Central memory CD4-positive, alpha-beta T cell (primary cell): ENCODE data around the gene ELFN2.
A peak's percentile ranks its signal among the peaks of the same experiment; 100 is the strongest.
"Not testable (repeated sequence)": the region's sequence is repeated elsewhere in the genome, so short reads cannot be mapped to it uniquely, and the experiment has no call there.

Experiments used
- DNase-seq: peaks from one replicate; pipeline ENCODE4 v3.0.0; 2022

Gene ELFN2

DNA sequence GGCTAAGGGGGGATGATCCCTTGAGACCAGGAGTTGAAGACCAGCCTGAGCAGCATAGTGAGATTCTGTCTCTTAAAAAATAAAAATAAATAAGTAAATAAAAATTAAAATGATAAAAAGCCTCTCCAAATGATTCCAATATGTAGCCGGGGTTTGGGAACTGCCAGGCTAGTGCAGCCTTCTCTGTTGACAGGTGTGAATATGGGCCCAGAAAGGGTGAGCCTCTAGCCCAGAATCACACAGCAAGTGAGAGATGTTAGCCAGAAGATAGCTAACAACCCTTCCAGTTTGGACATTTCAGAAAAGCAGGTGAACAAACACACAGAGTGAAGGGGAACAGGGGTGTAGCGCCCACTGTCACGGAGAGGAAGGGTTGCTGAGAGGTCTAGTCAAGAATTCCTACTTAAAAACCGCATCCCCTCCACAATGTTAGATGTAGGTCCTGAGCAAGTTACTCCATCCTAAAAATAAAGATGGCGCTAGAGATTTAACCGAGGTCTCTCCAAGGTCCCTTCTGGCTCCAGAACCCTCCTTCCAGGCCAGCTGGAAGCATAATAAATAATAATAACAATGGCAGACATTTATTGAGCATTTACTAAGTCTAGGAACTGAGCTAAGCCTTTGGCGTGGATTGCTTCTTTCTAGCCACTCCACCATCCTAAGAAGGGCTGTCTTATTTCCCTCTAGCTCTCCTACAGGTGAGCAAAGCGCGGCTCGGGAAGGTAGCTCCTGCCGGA is 93.4 kb downstream of the ELFN2 start:
- no peak for DNase-seq

DNA sequence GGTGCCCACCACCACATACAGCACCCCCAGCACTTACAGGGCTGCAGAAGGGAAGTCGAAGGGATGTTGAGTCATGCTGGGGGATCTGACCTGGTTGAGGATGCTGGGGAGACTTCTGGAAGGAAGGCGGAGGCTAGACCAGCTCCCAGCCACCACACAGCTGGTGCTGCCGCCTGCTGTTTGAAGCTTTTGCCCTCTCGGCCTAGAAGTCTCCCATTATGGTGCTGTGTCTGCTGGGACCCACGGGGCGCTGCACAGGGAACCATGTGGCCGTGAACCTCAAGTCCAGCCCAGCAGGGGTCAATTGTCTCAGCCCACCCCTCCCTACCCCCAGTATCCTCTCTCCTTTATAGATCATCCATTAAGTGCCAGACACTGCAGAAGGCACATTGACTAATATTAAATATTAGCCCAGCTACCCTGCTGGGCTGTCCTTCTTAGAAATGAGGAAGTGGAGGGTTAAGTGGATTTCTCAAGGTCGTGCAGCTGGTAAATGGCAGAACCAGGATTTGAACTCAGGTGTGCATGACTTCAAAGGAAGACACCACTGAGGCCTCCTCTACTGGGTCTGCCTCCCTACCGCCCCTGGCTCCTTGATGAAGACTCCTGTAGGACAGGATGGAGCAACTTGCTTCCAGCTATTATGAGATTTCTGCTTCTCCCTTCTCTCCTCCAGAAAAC is 95.3 kb downstream of the ELFN2 start:
- DNase-seq = no peak

DNA sequence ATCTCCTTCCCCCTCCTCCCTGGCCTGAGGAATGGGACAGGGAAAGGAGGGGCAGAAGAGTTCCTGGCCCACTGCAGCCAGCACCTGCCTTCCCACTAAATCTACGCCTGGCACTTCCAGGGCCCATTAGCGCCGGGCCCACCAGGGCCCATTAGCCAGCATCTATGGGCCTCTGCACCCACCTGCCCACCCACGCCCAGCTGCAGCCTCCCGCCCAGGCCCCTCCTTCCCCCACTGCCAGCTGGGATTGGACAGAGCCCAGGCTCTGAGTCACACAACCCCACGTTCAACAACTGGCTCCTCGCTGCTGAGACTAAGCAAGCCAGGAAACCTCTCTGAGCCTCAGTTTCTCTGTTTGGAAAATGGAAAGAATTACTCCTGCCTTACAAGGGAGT is 96.2 kb downstream of the ELFN2 start:
- no peak for DNase-seq

DNA sequence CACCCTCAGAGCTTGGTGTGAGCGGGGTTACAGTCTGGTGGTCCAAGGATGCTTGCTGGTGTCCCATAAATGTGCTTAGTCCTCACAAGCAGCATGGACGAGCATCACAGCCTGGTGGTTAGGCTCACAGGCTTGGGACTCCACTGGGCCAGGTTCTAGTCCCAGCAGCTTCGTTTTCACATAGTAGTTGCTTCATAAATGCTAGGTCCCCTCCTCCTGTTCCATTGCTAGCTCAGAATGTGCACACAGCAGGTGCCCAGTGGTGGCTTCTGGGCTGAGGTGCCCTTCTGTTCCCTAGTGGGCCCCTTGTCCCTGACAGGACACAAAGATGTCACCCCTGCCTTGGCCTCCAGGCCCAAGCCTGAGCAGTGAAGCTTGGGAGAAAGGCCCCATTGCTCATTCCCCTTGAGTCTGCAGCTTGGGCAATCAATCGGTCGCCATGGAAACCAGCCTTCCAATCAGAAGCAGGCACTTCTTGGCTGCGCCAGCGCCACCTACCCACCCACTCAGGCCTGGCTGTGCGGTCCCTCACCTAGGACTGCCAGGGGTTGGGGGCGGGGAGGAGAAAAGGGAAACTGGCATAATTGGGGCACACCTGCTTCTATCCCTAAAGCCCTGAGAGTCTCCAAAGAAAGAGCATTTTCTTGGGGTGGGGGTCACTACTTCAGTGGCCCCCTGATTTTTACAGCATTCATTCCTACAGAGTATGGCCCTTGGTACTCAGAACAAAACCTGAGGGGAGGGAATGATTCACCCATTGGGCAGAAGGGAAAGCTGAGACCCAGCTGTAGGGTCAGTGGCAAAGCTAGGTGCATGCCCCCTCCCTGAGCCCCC is 96.9 kb downstream of the ELFN2 start:
- DNase-seq = peak; percentile 14

DNA sequence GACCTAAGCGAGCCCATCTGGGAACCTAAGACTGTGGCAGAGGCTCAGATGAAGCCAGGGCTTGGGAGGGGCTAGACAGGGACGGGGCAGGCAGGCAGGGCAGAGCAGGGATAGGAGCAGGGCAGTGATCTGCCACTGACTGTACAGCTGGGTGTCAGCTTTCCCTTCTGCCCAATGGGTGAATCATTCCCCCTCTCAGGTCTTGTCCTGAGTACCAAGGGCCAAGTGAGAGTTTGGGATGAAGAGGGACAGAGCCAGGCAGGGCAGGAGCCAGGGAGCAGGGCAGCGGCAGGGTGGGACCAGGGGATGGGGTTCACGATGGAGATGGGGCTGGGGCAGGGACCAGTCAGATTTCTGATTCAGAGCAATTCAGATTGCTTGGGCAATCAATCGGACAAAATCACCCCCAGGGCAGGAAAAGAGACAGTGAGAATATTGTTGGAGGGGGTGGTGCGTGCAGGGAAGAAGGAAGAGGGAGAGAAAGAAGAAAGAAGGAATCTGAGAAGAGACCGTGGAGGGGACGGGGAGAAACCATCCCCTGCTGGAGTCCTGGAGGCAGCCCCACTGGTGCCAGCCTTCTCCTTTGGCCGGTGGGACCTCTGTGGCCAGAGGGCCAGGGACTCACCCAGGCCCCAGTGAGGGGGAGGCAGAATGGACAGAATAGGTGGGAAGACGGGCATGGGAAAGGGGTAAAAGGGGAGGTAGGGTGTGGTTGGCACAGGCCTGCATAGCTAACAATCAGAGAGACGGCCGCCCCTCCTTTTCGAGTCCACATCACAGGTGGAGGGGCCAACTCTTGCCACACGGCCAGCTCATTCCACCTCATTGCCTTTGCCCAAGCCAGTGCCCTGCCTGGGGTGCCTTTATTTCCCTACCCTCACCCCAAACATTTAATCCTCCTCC is 97.8 kb downstream of the ELFN2 start:
- DNase-seq = no peak

DNA sequence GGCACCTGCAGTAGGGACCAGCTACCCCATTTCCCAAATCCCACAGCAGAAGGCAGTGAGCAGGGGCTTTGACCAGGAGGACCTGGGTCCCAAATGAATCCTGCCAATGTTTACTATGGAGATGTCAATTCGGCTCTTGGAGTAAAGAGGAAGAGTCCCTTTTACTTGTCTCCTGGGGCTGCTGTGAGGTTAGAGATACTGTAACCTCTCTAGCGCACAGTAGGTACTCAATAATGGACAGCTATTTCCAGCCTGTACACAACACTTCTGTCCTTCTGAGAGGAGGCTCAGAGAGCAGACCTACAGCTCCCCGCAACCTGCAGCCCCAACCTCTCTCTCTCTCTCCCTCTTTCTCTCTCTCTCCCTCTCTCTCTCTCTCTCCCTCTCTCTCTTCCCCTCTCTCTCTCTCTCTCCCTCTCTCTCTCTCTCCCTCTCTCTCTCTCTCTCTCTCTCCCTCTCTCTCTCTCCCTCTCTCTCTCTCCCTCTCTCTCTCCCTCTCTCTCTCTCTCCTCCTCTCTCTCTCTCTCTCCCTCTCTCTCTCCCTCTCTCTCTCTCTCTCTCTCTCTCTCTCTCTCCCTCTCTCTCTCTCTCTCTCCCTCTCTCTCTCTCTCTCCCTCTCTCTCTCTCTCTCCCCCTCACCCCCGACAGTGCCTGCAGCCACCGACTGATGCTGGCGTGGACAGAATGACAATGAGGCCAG is 98.6 kb downstream of the ELFN2 start:
- DNase-seq = not testable (repeated sequence)

DNA sequence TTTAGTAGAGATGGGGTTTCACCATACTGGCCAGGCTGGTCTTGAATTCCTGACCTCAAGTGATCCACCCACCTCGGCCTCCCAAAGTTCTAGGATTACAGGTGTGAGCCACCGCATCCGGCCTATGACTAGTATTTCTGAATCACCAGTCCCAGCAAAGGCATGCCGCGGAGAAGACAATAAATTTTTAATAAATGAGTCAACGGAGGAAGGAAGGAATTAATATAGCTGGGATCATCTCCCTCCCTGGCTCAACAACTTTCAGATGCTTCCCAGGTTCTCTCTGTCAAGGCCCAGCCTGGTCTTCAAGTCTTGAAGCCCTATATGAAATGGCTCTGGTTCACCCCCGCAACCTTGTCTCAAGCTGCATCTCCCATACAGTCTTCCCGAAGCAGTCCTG is 99.3 kb downstream of the ELFN2 start:
- DNase-seq = no peak

DNA sequence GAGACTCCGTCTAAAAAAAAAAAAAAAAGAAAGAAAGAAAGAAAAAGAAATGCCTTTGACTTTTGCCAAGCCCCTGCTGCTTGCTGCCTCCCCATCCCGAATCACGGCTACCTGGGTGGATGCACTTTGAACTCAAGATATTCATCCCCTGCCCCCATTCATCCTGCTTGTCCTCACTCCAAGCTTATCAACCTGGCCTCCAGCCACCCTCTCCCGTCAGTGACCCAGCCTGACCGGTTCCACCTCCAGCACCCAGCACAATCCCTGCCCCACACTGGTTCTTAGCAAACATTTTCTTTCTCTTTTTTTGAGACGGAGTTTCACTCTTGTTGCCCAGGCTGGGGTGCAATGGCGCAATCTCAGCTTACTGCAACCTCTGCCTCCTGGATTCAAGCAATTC is 100.6 kb downstream of the ELFN2 start:
- no peak for DNase-seq

DNA sequence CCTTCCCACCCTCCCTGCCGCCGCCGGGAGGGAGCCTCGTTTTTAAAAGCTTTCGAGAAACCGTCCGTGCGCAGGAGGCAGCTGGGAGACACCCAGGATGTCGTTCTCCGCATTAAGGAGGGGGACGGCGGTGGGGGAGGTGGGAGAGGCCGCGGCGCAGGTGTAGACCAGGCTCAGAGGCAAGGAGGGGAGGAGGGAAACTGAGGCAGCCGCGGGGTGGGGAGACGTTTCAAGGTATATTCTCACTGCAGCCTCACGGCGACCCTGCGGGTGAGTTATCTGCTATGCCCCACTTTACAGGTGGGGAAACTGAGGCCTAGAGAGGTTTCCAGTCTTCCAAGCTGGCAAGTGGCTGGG is 102.3 kb downstream of the ELFN2 start:
- no peak for DNase-seq

DNA sequence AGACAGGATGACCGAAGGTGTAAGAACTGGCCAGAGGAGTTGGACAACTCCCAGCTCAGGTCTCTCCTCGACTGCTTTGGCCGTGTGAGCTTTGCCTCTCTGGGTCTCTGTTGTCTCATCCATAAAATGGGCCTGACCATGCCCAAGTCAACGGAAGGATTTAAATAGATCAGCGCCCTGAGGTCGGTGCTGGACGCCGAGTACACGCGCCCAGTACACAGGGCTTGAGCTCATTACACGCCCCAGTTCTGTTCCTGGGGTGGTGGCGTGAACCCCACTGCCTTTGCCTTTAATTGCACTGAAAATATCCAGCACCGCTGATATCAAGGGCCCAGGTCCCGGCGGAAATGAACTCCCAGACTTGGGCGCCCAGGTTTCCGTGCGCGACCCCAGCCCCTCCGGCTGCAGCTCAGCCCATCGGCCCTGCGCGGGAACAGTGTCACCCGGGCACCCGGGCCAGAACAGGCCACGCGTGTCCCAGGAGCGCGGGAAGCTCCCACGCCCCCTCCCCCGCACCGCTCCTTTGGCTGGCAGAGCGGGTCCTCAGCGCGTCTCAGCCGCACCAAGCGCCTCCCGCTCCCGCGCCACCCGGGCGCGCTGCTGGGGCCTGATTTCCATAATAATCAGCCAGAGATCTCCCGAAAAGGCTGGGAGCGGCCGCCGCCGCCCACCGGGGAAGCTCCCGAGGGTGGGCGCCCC is 102.8 kb downstream of the ELFN2 start:
- no peak for DNase-seq

DNA sequence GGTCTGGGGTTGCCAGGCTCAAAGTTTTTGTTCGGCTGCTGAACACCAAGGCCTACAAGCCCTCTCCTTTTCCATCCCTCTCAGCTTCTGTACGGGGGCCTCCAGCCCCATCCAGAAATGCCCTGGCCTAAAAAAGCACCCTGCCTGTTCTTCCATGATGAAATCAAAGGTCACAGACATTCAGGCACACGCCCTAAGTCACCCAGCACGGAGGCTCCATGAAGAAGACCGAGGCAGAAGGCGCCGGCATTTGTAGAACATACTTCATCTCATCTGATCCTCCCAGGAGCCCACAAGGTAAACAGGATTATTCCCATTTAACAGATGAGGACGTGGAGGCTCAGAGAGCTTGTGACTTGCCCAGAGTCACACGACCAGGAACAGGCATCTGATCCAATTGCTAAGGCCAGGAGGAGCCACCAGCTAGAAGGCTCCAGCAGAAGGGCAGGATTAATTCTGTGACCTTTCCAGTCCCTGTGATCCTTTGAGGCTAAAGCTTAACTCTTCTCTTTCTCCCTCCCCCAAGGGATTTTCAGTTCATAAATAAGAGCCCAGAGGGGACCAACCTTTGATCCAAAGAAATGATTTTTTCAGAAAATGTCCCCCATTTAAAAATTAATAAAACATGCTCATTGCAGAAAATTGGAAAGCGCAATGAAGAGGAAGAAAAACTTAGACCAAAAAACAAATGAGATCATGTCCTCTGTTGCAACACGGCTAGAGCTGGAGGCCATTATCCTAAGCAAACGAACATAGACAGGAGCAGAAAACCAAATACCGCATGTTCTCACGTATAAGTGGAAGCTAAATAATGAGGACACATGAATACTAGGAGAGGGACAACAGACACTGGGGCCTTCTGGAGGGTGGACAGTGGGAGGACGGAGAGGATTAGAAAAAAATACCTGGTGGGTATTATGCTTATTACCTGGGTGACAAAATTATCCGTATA is 106.3 kb downstream of the ELFN2 start:
- DNase-seq = no peak

DNA sequence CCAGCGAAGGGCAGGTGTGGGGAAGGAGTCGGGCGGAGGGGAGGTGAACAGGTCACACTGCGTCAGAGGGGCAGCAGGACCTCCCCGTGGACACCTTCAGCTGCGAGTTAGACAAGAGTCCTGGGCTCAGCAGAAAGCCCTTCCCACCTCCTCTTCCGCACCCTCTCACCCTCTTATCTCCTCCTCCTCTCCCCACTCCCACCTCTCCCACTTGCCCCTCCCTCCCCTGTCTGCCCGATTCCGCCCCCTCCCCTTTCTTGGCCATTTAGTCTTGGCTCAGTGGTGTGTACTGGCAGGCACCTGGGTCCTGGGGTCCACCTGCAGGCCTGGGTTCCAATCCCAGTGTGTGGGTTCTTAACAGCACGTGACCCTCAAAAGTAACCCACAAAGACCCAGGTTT is 107.8 kb downstream of the ELFN2 start:
- DNase-seq = no peak

DNA sequence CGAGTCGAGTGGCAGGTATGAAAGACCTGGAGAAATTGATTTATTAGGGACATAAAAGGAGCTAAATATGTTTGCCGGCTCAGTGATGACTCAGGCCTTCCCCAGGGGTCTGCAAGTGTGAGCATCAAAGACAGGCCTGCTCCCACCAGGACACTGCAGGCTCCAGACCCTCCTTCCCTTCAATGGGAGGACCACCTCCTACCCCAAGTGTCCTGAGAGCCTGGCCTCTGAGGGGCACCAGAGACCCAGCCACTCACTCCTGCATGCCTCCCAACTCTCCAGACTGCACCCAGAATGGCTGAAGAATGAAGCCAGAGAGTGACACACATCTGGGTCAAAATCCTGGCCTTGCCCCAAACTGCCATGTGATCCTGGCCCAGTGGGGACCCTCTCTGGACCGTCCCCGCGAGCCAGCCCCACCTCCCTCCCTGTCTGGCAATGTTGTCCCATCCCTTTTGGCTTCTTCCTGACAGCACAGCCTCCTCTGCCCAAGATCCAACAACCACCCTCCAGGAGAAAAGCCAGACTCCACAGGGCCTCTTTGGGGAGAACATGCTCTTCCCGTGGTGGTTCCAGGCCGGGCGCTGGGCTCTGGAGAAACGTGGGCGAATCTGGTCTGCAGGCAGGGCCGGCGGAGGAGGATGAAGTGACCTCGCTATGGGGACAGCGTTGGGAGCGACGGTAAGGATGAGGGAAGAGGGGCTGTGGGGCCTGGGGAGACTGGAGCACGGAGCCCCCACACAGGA is 108.7 kb downstream of the ELFN2 start:
- DNase-seq = no peak
